ENCODE data around the gene UBE2Q1.

The UBE2Q1 gene

GRCh38 chr1:154591206-154591605, 32.7 kb upstream of the UBE2Q1 start:
- DNase-seq (ENCODE audit: insufficient read length) (no peak), FAIRE-seq (no peak)
- no peak for TF ChIP-seq TAF1 (IDR thresholded peaks at IDR 0.05; ENCODE audit: borderline replicate concordance, low read depth, low read length)
- TF ChIP-seq POLR2AphosphoS5 (IDR thresholded peaks at IDR 0.05; ENCODE audit: low read depth, low read length) = no peak
- TF ChIP-seq POLR2A (IDR thresholded peaks at IDR 0.05; ENCODE audit: low read depth, low read length) = peak; percentile 11; the same call in 1 of the 2 replicates

GRCh38 chr1:154590756-154591155, 32.3 kb upstream of the UBE2Q1 start:
- DNase-seq (ENCODE audit: insufficient read length) = no peak
- FAIRE-seq = no peak

GRCh38 chr1:154589780-154590179, 31.3 kb upstream of the UBE2Q1 start:
- TF ChIP-seq POLR2AphosphoS5 (IDR thresholded peaks at IDR 0.05; ENCODE audit: low read depth, low read length) (no peak), POLR2A (IDR thresholded peaks at IDR 0.05; ENCODE audit: low read depth, low read length) (no peak), TAF1 (IDR thresholded peaks at IDR 0.05; ENCODE audit: borderline replicate concordance, low read depth, low read length) (no peak)
- DNase-seq (ENCODE audit: insufficient read length) (no peak), FAIRE-seq (no peak)

More at GRCh38 chr1:154590756-154591155, 32.3 kb upstream of the UBE2Q1 start:
- no peak for TF ChIP-seq POLR2AphosphoS5 (IDR thresholded peaks at IDR 0.05; ENCODE audit: low read depth, low read length)
- TF ChIP-seq TAF1 (IDR thresholded peaks at IDR 0.05; ENCODE audit: borderline replicate concordance, low read depth, low read length) = no peak
- TF ChIP-seq POLR2A (IDR thresholded peaks at IDR 0.05; ENCODE audit: low read depth, low read length) = no peak

GRCh38 chr1:154586641-154587040, 28.2 kb upstream of the UBE2Q1 start:
- DNase-seq (ENCODE audit: insufficient read length) (no peak), FAIRE-seq (no peak)
- TF ChIP-seq POLR2A (IDR thresholded peaks at IDR 0.05; ENCODE audit: low read depth, low read length) = no peak
- TF ChIP-seq TAF1 (IDR thresholded peaks at IDR 0.05; ENCODE audit: borderline replicate concordance, low read depth, low read length) = no peak
- no peak for TF ChIP-seq POLR2AphosphoS5 (IDR thresholded peaks at IDR 0.05; ENCODE audit: low read depth, low read length)

- FAIRE-seq = no peak
- no peak for DNase-seq (ENCODE audit: insufficient read length)
- TF ChIP-seq POLR2A (IDR thresholded peaks at IDR 0.05; ENCODE audit: low read depth, low read length) (no peak), TAF1 (IDR thresholded peaks at IDR 0.05; ENCODE audit: borderline replicate concordance, low read depth, low read length) (no peak), POLR2AphosphoS5 (IDR thresholded peaks at IDR 0.05; ENCODE audit: low read depth, low read length) (no peak; the same call in 1 of the 2 replicates)
Observed at GRCh38 chr1:154586231-154586630, 27.8 kb upstream of the UBE2Q1 start.

GRCh38 chr1:154584267-154584994, 26.0 kb upstream of the UBE2Q1 start:
- TF ChIP-seq TAF1 (IDR thresholded peaks at IDR 0.05; ENCODE audit: borderline replicate concordance, low read depth, low read length) (no peak), POLR2AphosphoS5 (IDR thresholded peaks at IDR 0.05; ENCODE audit: low read depth, low read length) (no peak), POLR2A (IDR thresholded peaks at IDR 0.05; ENCODE audit: low read depth, low read length) (no peak)
- DNase-seq (ENCODE audit: insufficient read length) (no peak), FAIRE-seq (peak; percentile 21)

- FAIRE-seq (no peak), DNase-seq (ENCODE audit: insufficient read length) (no peak)
- TF ChIP-seq TAF1 (IDR thresholded peaks at IDR 0.05; ENCODE audit: borderline replicate concordance, low read depth, low read length) = no peak
- TF ChIP-seq POLR2A (IDR thresholded peaks at IDR 0.05; ENCODE audit: low read depth, low read length) = no peak
- TF ChIP-seq POLR2AphosphoS5 (IDR thresholded peaks at IDR 0.05; ENCODE audit: low read depth, low read length) = no peak
Observed at GRCh38 chr1:154583773-154584172, 25.3 kb upstream of the UBE2Q1 start.

- FAIRE-seq (no peak), DNase-seq (ENCODE audit: insufficient read length) (no peak)
- no peak for TF ChIP-seq TAF1 (IDR thresholded peaks at IDR 0.05; ENCODE audit: borderline replicate concordance, low read depth, low read length)
- TF ChIP-seq POLR2A (IDR thresholded peaks at IDR 0.05; ENCODE audit: low read depth, low read length) = no peak
- no peak for TF ChIP-seq POLR2AphosphoS5 (IDR thresholded peaks at IDR 0.05; ENCODE audit: low read depth, low read length)
Observed at GRCh38 chr1:154582885-154583284, 24.4 kb upstream of the UBE2Q1 start.

GRCh38 chr1:154581766-154582165, 23.3 kb upstream of the UBE2Q1 start:
- no peak for DNase-seq (ENCODE audit: insufficient read length)
- FAIRE-seq = no peak
- TF ChIP-seq POLR2AphosphoS5 (IDR thresholded peaks at IDR 0.05; ENCODE audit: low read depth, low read length) (no peak), TAF1 (IDR thresholded peaks at IDR 0.05; ENCODE audit: borderline replicate concordance, low read depth, low read length) (no peak), POLR2A (IDR thresholded peaks at IDR 0.05; ENCODE audit: low read depth, low read length) (no peak)

- no peak for TF ChIP-seq POLR2AphosphoS5 (IDR thresholded peaks at IDR 0.05; ENCODE audit: low read depth, low read length)
- TF ChIP-seq TAF1 (IDR thresholded peaks at IDR 0.05; ENCODE audit: borderline replicate concordance, low read depth, low read length) = no peak
- no peak; the same call in 1 of the 2 replicates for TF ChIP-seq POLR2A (IDR thresholded peaks at IDR 0.05; ENCODE audit: low read depth, low read length)
- no peak for DNase-seq (ENCODE audit: insufficient read length)
- no peak for FAIRE-seq
Observed at GRCh38 chr1:154579374-154579773, 20.9 kb upstream of the UBE2Q1 start.

GRCh38 chr1:154578058-154578418, 19.6 kb upstream of the UBE2Q1 start:
- TF ChIP-seq POLR2AphosphoS5 (IDR thresholded peaks at IDR 0.05; ENCODE audit: low read depth, low read length) (no peak), POLR2A (IDR thresholded peaks at IDR 0.05; ENCODE audit: low read depth, low read length) (no peak)
- FAIRE-seq = no peak
- no peak for DNase-seq (ENCODE audit: insufficient read length)

GRCh38 chr1:154577346-154578057, 19.0 kb upstream of the UBE2Q1 start:
- FAIRE-seq = no peak
- DNase-seq (ENCODE audit: insufficient read length) = no peak
- TF ChIP-seq TAF1 (IDR thresholded peaks at IDR 0.05; ENCODE audit: borderline replicate concordance, low read depth, low read length) (no peak), POLR2AphosphoS5 (IDR thresholded peaks at IDR 0.05; ENCODE audit: low read depth, low read length) (peak; percentile 51), POLR2A (IDR thresholded peaks at IDR 0.05; ENCODE audit: low read depth, low read length) (peak; percentile 22; the same call in 1 of the 2 replicates)

Data from GM12892 (cell line).